Ishikawa (cell line): ENCODE results near the gene FBLN5.

Source experiments
- CREB1 ChIP-seq: IDR thresholded peaks from 2 replicates; pipeline ENCODE4 v1.6.1; 2012; ENCODE audit warnings: low read depth
- TAF1 ChIP-seq: IDR thresholded peaks from 2 replicates; pipeline ENCODE4 v1.6.1; 2012; ENCODE audit warnings: low read depth, mild to moderate bottlenecking
- TCF12 ChIP-seq: IDR thresholded peaks from 2 replicates; pipeline ENCODE4 v1.6.1; 2012; ENCODE audit warnings: low read depth

- TF ChIP-seq CREB1 (no peak), TCF12 (no peak), TAF1 (no peak)
Measured at GRCh38 chr14:91912035-91912434, 35.5 kb downstream of the FBLN5 start.
